ENCODE measurements around the gene TMTC1. TPM values are rescaled to one million over a fixed set of nuclear protein-coding genes. Genes with fewer than 3 reads are reported as not detected.

The TMTC1 gene
- total and polyA plus RNA-seq, 2 experiments from 2014 or later, result 4.8 to 24.3 TPM

DNA sequence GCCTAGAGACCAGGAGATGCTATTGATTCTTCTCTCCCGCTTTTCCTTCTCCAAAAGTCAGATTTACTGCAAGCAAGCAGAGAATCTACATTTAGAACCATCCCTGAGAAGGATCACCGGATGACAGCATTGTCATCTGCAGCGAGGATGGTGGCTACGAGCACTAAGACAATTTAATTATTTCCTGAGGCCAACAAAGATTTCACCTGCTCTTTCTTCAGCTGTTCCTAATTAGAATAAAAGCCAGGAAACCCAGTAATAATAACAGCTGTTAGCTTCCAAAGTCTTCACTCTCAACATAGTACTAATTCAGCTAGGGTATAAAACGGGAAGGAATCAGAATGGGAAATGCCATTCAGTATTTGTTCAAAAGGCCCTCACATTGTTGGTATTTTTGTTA lies 53.3 kb downstream of the TMTC1 start:
- peaks cover 19% of the 10 kb centered on the region for H3K36me3 Mint-ChIP-seq (ENCODE audit: low read depth)

More for the DNA sequence above, 53.3 kb downstream of the TMTC1 start:
- no peak overlapping the region for H3K4me2 ChIP-seq
- no peak for ATAC-seq
- no peaks in the 10 kb centered on the region for H3F3A ChIP-seq (replicated peaks; ENCODE audit: low read depth)
- Mint-ChIP-seq H3K27me3 (ENCODE audit: insufficient read depth, low read depth, poor library complexity) (peaks cover 7% of the 10 kb centered on the region), H3K27ac (no peak overlapping the region), H3K4me1 (peaks cover 20% of the 10 kb centered on the region), H3K4me3 (no peak overlapping the region), H3K9me3 (no peaks in the 10 kb centered on the region)
- H3K36me3 ChIP-seq (ENCODE audit: insufficient read depth), result no peaks in the 10 kb centered on the region
- peaks cover 6% of the 10 kb centered on the region; the same call in 1 of the 2 replicates for H4K20me1 ChIP-seq (replicated peaks; ENCODE audit: insufficient read depth)
- DNase-seq (ENCODE audit: low spot score), result no peak
- H3K79me2 ChIP-seq (replicated peaks; ENCODE audit: insufficient read depth), result no peaks in the 10 kb centered on the region
- no peaks in the 10 kb centered on the region for H3K27me3 ChIP-seq (ENCODE audit: insufficient read depth)
- H3K4me1 ChIP-seq (ENCODE audit: insufficient read depth), result no peaks in the 10 kb centered on the region
- no peak overlapping the region for H3K27ac ChIP-seq (ENCODE audit: low read depth)
- H3K4me3 ChIP-seq, result no peak overlapping the region
- no peaks in the 10 kb centered on the region for H3K9me2 ChIP-seq (ENCODE audit: insufficient read depth)
- no peak overlapping the region for H2AFZ ChIP-seq
- TF ChIP-seq, protein P1, sequence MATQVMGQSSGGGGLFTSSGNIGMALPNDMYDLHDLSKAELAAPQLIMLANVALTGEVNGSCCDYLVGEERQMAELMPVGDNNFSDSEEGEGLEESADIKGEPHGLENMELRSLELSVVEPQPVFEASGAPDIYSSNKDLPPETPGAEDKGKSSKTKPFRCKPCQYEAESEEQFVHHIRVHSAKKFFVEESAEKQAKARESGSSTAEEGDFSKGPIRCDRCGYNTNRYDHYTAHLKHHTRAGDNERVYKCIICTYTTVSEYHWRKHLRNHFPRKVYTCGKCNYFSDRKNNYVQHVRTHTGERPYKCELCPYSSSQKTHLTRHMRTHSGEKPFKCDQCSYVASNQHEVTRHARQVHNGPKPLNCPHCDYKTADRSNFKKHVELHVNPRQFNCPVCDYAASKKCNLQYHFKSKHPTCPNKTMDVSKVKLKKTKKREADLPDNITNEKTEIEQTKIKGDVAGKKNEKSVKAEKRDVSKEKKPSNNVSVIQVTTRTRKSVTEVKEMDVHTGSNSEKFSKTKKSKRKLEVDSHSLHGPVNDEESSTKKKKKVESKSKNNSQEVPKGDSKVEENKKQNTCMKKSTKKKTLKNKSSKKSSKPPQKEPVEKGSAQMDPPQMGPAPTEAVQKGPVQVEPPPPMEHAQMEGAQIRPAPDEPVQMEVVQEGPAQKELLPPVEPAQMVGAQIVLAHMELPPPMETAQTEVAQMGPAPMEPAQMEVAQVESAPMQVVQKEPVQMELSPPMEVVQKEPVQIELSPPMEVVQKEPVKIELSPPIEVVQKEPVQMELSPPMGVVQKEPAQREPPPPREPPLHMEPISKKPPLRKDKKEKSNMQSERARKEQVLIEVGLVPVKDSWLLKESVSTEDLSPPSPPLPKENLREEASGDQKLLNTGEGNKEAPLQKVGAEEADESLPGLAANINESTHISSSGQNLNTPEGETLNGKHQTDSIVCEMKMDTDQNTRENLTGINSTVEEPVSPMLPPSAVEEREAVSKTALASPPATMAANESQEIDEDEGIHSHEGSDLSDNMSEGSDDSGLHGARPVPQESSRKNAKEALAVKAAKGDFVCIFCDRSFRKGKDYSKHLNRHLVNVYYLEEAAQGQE (IDR thresholded peaks at IDR 0.05; ENCODE audit: unreplicated experiment), result no peak
- no peak for TF ChIP-seq EZH2 (IDR thresholded peaks at IDR 0.05; ENCODE audit: low read depth, unreplicated experiment)
- TF ChIP-seq STAT1 (IDR thresholded peaks at IDR 0.05; ENCODE audit: unreplicated experiment), result no peak
- TF ChIP-seq, protein P2, sequence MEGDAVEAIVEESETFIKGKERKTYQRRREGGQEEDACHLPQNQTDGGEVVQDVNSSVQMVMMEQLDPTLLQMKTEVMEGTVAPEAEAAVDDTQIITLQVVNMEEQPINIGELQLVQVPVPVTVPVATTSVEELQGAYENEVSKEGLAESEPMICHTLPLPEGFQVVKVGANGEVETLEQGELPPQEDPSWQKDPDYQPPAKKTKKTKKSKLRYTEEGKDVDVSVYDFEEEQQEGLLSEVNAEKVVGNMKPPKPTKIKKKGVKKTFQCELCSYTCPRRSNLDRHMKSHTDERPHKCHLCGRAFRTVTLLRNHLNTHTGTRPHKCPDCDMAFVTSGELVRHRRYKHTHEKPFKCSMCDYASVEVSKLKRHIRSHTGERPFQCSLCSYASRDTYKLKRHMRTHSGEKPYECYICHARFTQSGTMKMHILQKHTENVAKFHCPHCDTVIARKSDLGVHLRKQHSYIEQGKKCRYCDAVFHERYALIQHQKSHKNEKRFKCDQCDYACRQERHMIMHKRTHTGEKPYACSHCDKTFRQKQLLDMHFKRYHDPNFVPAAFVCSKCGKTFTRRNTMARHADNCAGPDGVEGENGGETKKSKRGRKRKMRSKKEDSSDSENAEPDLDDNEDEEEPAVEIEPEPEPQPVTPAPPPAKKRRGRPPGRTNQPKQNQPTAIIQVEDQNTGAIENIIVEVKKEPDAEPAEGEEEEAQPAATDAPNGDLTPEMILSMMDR (conservative IDR thresholded peaks at IDR 0.05; ENCODE audit: low read depth in 2 of 2), result no peak
- no peak for TF ChIP-seq EZH2phosphoT487 (IDR thresholded peaks at IDR 0.05; ENCODE audit: unreplicated experiment)
- TF ChIP-seq ZNF331 (CRISPR knock-in tag; IDR thresholded peaks at IDR 0.05; ENCODE audit: low read depth), result no peak
- TF ChIP-seq ZNF114 (CRISPR knock-in tag; IDR thresholded peaks at IDR 0.05), result no peak
- TF ChIP-seq, protein P3, sequence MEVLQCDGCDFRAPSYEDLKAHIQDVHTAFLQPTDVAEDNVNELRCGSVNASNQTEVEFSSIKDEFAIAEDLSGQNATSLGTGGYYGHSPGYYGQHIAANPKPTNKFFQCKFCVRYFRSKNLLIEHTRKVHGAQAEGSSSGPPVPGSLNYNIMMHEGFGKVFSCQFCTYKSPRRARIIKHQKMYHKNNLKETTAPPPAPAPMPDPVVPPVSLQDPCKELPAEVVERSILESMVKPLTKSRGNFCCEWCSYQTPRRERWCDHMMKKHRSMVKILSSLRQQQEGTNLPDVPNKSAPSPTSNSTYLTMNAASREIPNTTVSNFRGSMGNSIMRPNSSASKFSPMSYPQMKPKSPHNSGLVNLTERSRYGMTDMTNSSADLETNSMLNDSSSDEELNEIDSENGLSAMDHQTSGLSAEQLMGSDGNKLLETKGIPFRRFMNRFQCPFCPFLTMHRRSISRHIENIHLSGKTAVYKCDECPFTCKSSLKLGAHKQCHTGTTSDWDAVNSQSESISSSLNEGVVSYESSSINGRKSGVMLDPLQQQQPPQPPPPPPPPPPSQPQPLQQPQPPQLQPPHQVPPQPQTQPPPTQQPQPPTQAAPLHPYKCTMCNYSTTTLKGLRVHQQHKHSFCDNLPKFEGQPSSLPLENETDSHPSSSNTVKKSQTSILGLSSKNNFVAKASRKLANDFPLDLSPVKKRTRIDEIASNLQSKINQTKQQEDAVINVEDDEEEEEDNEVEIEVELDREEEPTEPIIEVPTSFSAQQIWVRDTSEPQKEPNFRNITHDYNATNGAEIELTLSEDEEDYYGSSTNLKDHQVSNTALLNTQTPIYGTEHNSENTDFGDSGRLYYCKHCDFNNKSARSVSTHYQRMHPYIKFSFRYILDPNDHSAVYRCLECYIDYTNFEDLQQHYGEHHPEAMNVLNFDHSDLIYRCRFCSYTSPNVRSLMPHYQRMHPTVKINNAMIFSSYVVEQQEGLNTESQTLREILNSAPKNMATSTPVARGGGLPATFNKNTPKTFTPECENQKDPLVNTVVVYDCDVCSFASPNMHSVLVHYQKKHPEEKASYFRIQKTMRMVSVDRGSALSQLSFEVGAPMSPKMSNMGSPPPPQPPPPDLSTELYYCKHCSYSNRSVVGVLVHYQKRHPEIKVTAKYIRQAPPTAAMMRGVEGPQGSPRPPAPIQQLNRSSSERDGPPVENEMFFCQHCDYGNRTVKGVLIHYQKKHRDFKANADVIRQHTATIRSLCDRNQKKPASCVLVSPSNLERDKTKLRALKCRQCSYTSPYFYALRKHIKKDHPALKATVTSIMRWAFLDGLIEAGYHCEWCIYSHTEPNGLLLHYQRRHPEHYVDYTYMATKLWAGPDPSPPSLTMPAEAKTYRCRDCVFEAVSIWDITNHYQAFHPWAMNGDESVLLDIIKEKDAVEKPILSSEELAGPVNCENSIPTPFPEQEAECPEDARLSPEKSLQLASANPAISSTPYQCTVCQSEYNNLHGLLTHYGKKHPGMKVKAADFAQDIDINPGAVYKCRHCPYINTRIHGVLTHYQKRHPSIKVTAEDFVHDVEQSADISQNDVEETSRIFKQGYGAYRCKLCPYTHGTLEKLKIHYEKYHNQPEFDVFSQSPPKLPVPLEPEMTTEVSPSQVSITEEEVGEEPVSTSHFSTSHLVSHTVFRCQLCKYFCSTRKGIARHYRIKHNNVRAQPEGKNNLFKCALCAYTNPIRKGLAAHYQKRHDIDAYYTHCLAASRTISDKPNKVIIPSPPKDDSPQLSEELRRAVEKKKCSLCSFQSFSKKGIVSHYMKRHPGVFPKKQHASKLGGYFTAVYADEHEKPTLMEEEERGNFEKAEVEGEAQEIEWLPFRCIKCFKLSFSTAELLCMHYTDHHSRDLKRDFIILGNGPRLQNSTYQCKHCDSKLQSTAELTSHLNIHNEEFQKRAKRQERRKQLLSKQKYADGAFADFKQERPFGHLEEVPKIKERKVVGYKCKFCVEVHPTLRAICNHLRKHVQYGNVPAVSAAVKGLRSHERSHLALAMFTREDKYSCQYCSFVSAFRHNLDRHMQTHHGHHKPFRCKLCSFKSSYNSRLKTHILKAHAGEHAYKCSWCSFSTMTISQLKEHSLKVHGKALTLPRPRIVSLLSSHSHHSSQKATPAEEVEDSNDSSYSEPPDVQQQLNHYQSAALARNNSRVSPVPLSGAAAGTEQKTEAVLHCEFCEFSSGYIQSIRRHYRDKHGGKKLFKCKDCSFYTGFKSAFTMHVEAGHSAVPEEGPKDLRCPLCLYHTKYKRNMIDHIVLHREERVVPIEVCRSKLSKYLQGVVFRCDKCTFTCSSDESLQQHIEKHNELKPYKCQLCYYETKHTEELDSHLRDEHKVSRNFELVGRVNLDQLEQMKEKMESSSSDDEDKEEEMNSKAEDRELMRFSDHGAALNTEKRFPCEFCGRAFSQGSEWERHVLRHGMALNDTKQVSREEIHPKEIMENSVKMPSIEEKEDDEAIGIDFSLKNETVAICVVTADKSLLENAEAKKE (CRISPR knock-in tag; IDR thresholded peaks at IDR 0.05), result no peak
- TF ChIP-seq, protein P4, sequence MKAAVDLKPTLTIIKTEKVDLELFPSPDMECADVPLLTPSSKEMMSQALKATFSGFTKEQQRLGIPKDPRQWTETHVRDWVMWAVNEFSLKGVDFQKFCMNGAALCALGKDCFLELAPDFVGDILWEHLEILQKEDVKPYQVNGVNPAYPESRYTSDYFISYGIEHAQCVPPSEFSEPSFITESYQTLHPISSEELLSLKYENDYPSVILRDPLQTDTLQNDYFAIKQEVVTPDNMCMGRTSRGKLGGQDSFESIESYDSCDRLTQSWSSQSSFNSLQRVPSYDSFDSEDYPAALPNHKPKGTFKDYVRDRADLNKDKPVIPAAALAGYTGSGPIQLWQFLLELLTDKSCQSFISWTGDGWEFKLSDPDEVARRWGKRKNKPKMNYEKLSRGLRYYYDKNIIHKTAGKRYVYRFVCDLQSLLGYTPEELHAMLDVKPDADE (IDR thresholded peaks at IDR 0.05), result no peak
- TF ChIP-seq NANOG (IDR thresholded peaks at IDR 0.05; ENCODE audit: borderline replicate concordance), result no peak
